Chondrocyte (in vitro differentiated cells): ENCODE results near the gene RIPK3. TPM values are rescaled to one million over a fixed set of nuclear protein-coding genes. Genes with fewer than 3 reads are reported as not detected.
"Not testable (repeated sequence)": the region's sequence is repeated elsewhere in the genome, so short reads cannot be mapped to it uniquely, and the experiment has no call there.

Source experiments
- DNase-seq: peaks from one replicate; pipeline ENCODE4 v3.0.0; 2021; ENCODE audit warnings: mixed read lengths, low spot score
- H3K27ac Mint-ChIP-seq: one replicate; pipeline ENCODE4 v1.8.0; 2021; ENCODE audit warnings: mild to moderate bottlenecking, moderate library complexity, mixed read lengths; ENCODE audit not compliant: unreplicated experiment
- H3K27me3 Mint-ChIP-seq: 2 replicates; pipeline ENCODE4 v1.8.0; 2021; ENCODE audit warnings: low read depth, mixed read lengths
- H3K36me3 Mint-ChIP-seq: 2 replicates; pipeline ENCODE4 v1.8.0; 2021; ENCODE audit warnings: low read depth, mixed read lengths
- H3K4me1 Mint-ChIP-seq: 2 replicates; pipeline ENCODE4 v1.8.0; 2021; ENCODE audit warnings: low read depth, mild to moderate bottlenecking, mixed read lengths
- H3K4me3 Mint-ChIP-seq: one replicate; pipeline ENCODE4 v1.8.0; 2021; ENCODE audit warnings: mild to moderate bottlenecking, moderate library complexity, mixed read lengths; ENCODE audit not compliant: unreplicated experiment
- H3K9me3 Mint-ChIP-seq: 2 replicates; pipeline ENCODE4 v1.8.0; 2021; ENCODE audit warnings: low read depth, mixed read lengths
- total RNA-seq: library from RNA; stranded (reverse); gene quantifications from 3 replicates; pipeline ENCODE4 v1.2.1, GENCODE V29; 2021
- TF ChIP-seq, protein P1 (sequence below): fragments of 200-600 bp; sonication (generic); IDR thresholded peaks from 2 replicates; pipeline ENCODE4 v1.5.0; 2021; ENCODE audit warnings: antibody characterized with exemption, mild to moderate bottlenecking, moderate library complexity

RIPK3 gene
- total RNA-seq, 1 donor from 2014 or later = 1.3 TPM

DNA sequence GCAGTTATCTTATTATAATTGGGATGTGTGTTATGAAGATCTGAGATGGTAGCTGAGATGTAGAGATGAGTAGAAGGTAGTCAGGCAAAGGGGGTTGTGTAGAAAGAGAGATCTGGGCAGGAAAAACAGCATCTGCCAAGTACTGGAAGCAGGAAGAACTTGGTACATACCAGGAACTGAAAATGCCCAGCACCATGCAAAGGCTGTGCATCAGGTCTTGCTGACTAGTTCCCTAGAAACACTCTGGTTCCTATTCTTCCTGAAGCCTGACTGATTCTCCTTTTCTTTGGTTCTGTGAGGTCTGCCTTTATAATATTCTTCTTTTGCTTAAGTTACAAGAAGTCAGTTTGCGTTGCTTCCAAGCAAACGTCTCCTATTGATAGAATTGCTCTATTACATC is 21.5 kb upstream of the RIPK3 start:
- no peaks in the 10 kb centered on the region for H3K9me3 Mint-ChIP-seq
- TF ChIP-seq, protein P1, sequence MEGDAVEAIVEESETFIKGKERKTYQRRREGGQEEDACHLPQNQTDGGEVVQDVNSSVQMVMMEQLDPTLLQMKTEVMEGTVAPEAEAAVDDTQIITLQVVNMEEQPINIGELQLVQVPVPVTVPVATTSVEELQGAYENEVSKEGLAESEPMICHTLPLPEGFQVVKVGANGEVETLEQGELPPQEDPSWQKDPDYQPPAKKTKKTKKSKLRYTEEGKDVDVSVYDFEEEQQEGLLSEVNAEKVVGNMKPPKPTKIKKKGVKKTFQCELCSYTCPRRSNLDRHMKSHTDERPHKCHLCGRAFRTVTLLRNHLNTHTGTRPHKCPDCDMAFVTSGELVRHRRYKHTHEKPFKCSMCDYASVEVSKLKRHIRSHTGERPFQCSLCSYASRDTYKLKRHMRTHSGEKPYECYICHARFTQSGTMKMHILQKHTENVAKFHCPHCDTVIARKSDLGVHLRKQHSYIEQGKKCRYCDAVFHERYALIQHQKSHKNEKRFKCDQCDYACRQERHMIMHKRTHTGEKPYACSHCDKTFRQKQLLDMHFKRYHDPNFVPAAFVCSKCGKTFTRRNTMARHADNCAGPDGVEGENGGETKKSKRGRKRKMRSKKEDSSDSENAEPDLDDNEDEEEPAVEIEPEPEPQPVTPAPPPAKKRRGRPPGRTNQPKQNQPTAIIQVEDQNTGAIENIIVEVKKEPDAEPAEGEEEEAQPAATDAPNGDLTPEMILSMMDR = no peak
- no peak for DNase-seq
- peaks cover 2% of the 10 kb centered on the region for H3K27me3 Mint-ChIP-seq
- H3K36me3 Mint-ChIP-seq = no peaks in the 10 kb centered on the region
- H3K27ac Mint-ChIP-seq = no peak overlapping the region
- H3K4me3 Mint-ChIP-seq = no peak overlapping the region
- H3K4me1 Mint-ChIP-seq = peaks cover 13% of the 10 kb centered on the region

DNA sequence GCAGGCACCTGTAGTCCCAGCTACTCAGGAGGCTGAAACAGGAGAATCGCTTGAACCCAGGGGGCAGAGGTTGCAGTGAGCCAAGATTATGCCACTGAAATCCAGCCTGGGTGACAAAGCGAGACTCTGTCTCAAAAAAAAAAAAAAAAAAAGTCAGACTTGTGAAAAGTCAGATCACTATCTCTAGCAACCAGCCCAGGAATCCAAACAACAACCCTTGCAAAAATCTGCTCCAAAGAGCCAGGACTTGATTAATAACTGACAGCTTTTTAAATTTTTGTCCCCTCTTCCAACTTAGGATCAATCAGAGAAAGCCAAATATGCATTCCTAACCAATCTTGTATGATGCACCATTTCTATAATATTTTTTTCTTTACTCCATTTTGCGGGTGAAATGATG is 20.5 kb upstream of the RIPK3 start:
- Mint-ChIP-seq H3K27me3 (peaks cover 2% of the 10 kb centered on the region), H3K36me3 (no peaks in the 10 kb centered on the region), H3K4me1 (peaks cover 3% of the 10 kb centered on the region), H3K4me3 (no peak overlapping the region), H3K27ac (no peak overlapping the region), H3K9me3 (no peaks in the 10 kb centered on the region)
- TF ChIP-seq, protein P1 = no peak
- DNase-seq = no peak

DNA sequence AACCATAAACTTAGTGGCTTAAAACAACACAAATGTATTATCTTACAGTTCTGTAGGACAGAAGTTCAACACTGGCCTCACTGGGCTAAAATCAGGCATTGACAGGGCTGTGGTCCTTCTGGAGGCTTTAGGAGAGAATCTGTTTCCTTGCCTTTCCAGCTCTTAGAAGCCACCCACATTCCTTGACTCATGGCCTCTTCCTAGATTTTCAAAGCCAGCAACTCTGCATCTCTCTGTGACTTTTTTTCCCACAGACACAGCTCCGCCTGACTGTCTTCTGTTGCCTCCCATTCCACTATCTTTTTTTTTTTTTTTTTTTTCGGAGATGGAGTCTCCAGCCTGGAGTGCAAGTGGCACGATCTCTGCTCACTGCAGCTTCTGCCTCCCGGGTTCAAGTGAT is 16.4 kb upstream of the RIPK3 start:
- no peak overlapping the region for H3K27ac Mint-ChIP-seq
- TF ChIP-seq, protein P1 = no peak
- peaks cover 2% of the 10 kb centered on the region for H3K4me1 Mint-ChIP-seq
- DNase-seq = no peak
- H3K9me3 Mint-ChIP-seq = no peaks in the 10 kb centered on the region
- no peak overlapping the region for H3K4me3 Mint-ChIP-seq
- no peaks in the 10 kb centered on the region for H3K36me3 Mint-ChIP-seq
- H3K27me3 Mint-ChIP-seq = peaks cover 17% of the 10 kb centered on the region

DNA sequence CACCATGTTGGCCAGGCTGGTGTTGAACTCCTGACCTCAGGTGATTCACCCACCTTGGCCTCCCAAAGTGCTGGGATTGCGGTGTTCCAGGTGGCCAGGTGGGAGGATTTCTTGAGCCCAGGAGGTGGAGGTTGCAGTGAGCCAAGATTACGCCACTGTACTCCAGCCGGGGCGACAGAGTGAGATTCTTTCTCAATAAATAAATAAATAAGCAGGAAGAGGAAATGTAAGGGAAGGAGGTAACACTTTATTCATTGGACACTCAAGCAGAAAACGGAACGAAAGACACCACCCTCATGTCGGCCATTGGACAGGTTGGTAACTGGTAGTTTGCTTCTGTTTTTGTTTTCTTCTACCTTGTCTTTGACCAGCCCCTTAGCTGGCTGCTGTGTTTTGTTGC is 15.2 kb upstream of the RIPK3 start:
- TF ChIP-seq, protein P1 = no peak
- no peak for DNase-seq
- Mint-ChIP-seq H3K27me3 (peaks cover 25% of the 10 kb centered on the region), H3K9me3 (no peaks in the 10 kb centered on the region), H3K4me1 (peaks cover 2% of the 10 kb centered on the region), H3K4me3 (no peak overlapping the region), H3K36me3 (no peaks in the 10 kb centered on the region), H3K27ac (no peak overlapping the region)

DNA sequence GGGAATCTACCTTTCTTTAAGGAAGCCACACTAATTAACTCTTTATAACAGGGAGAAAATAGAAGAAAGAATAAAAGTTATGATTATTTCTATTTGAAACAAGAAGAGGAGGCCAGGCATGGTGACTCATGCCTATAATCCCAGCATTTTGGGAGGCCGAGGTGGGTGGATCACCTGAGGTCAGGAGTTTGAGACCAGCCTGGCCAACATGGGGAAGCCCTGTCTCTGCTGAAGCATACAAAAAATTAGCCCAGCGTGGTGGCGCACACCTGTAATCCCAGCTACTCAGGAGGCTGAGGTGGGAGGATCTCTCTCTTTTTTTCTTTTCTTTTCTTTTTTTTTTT is 14.7 kb upstream of the RIPK3 start:
- not testable (repeated sequence) for H3K27ac Mint-ChIP-seq, H3K36me3 Mint-ChIP-seq, DNase-seq, H3K4me1 Mint-ChIP-seq, H3K9me3 Mint-ChIP-seq, H3K4me3 Mint-ChIP-seq
- peaks cover 31% of the 10 kb centered on the region for H3K27me3 Mint-ChIP-seq

DNA sequence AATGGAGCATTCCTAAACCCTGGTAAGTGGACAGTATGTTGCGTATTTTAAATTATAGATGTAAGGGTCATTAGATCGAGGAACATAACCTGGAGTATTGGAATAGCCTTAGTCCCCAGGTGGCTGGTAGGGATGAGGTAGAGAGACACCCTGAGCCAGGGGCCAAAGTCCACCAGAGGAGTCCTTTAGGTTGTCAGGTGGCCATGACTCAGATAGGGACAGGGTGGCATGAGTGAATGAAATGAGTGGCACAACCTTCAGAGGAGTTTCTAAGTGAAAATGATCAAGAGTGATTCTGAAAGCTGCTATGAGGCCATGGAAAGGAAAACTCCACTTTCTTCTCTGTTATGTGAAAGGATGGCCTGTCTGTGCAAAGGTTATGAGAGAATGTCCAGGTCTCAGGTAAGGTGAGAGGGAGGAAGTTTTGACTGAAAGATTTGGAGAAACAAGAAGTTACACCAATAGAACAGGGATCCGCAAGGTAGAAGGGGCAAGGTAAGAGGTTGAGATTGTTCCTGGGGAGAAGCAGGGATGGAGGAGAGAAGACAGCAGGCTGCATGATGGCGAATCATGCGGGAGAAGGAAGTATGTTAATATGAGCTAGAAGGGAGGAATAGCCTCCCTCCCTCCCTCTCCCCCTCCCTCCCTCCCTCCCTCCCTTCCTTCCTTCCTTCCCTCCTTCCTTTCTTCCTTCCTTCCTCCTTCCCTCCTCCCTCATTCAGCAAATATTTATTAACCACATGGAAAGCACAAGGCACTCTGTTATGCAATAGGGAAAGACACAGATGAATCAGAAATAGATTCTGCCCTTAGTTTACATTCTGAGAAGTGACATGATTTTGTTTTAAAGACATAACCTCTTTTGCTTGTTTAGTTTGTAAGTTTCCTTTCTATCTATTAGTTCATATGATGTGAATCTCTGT is 14.0 kb upstream of the RIPK3 start:
- H3K27ac Mint-ChIP-seq = no peak overlapping the region
- TF ChIP-seq, protein P1 = no peak
- peaks cover 2% of the 10 kb centered on the region for H3K4me1 Mint-ChIP-seq
- H3K36me3 Mint-ChIP-seq = no peaks in the 10 kb centered on the region
- no peaks in the 10 kb centered on the region for H3K9me3 Mint-ChIP-seq
- peaks cover 32% of the 10 kb centered on the region for H3K27me3 Mint-ChIP-seq
- DNase-seq = no peak
- H3K4me3 Mint-ChIP-seq = no peak overlapping the region
